Measurements from ENCODE around the gene NALCN. TPM values are rescaled to one million over a fixed set of nuclear protein-coding genes. Genes with fewer than 3 reads are reported as not detected.

NALCN gene
- total and polyA plus RNA-seq, 12 donors, result 1.4 to 8.3 (median 3.1) TPM

GRCh38 chr13:101205408-101205807 is 210.9 kb downstream of the NALCN start:
- H3K9me3 ChIP-seq (replicated peaks in 1 of 3), result no peaks in the 10 kb centered on the region
- intact Hi-C loops (cut with DNase I), result no loop called here
- H3K27ac ChIP-seq, result no peak overlapping the region
- no peaks in the 10 kb centered on the region for H3K36me3 ChIP-seq (replicated peaks in 1 of 2)
- WGBS, 4 donors, result 68 to 81% (median 76%) methylated on average over 2 of the region's 2 CpGs
- no peak for DNase-seq
- TF ChIP-seq POLR2A (IDR thresholded peaks at IDR 0.05), result no peak
- TF ChIP-seq, protein P1, sequence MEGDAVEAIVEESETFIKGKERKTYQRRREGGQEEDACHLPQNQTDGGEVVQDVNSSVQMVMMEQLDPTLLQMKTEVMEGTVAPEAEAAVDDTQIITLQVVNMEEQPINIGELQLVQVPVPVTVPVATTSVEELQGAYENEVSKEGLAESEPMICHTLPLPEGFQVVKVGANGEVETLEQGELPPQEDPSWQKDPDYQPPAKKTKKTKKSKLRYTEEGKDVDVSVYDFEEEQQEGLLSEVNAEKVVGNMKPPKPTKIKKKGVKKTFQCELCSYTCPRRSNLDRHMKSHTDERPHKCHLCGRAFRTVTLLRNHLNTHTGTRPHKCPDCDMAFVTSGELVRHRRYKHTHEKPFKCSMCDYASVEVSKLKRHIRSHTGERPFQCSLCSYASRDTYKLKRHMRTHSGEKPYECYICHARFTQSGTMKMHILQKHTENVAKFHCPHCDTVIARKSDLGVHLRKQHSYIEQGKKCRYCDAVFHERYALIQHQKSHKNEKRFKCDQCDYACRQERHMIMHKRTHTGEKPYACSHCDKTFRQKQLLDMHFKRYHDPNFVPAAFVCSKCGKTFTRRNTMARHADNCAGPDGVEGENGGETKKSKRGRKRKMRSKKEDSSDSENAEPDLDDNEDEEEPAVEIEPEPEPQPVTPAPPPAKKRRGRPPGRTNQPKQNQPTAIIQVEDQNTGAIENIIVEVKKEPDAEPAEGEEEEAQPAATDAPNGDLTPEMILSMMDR (IDR thresholded peaks at IDR 0.05), result no peak
- no peak overlapping the region for H3K4me3 ChIP-seq
- H3K27me3 ChIP-seq, result no peaks in the 10 kb centered on the region
- no peaks in the 10 kb centered on the region for H3K4me1 ChIP-seq (replicated peaks in 1 of 2)

DNA sequence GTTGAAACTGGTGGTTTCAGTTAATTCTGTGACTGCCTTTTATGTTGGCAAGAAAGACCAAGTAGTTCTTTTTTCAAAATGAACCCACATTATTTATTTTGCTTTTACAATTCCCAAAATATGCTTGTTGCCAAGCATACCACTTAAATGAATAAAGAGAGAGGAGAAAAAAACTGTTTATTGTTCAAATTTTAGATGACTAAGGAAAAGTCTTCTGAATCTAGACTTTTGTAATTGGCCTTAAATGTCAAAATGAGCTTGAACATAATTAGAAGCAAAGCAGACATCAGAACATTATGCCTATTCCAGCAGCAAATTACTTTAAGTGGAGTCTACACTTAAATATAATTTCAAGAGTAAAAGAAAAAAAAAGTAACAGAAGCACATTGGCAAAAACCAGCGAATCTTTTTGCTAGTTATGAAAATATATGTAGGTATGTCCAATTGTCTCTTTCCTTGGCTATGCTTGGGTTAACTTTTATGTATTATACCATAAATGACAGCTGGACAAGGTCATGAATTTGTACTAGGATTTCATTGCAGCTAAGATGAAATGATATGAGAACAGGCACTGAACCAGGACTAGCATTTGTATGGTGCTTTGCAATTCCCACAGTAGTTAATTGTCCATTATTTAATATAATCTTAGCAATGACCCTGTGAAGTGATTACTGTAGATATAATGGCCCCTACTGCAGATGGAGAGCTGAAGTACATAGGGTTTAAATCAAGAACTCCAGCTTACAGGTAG is 211.9 kb downstream of the NALCN start:
- no peak for DNase-seq
- H3K27me3 ChIP-seq, result no peaks in the 10 kb centered on the region
- no peaks in the 10 kb centered on the region for H3K4me1 ChIP-seq (replicated peaks in 1 of 2)
- TF ChIP-seq POLR2A (IDR thresholded peaks at IDR 0.05), result no peak
- TF ChIP-seq, protein P1 (IDR thresholded peaks at IDR 0.05), result no peak
- no peaks in the 10 kb centered on the region for H3K36me3 ChIP-seq (replicated peaks in 1 of 2)
- H3K9me3 ChIP-seq (replicated peaks in 1 of 3), result no peaks in the 10 kb centered on the region
- WGBS, 4 donors, result 36 to 83% (median 67%) methylated on average over 1 of the region's 1 CpG
- intact Hi-C loops (cut with DNase I), result no loop called here
- no peak overlapping the region for H3K27ac ChIP-seq
- H3K4me3 ChIP-seq, result no peak overlapping the region

DNA sequence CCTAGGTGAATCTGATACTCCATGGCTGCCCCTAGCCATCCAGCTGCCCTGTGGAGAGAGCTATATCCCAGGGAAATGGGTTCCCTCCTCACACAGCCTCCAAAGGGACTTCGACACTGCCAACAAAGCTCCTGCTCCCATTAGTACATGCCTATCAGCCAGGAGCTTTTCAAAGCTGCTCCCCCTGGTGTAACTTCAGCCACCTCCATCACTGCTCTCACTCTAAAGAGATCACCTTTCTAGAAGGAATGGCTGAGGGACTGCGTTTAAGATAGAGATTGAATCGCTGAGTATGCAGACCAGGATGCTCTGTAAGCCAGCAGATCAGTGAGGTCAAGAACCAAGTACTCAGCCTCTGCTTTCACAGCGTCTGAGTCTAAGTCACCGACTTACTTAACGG is 213.7 kb downstream of the NALCN start:
- intact Hi-C loops (cut with DNase I), result no loop called here
- TF ChIP-seq, protein P1 (IDR thresholded peaks at IDR 0.05), result no peak
- no peak for TF ChIP-seq POLR2A (IDR thresholded peaks at IDR 0.05)
- H3K4me3 ChIP-seq, result no peak overlapping the region
- no peak for DNase-seq
- no peaks in the 10 kb centered on the region for H3K9me3 ChIP-seq (replicated peaks in 1 of 3)
- no peak overlapping the region for H3K27ac ChIP-seq
- WGBS, 4 donors, result 42 to 70% (median 58%) methylated on average over 6 of the region's 6 CpGs
- no peaks in the 10 kb centered on the region for H3K27me3 ChIP-seq
- H3K4me1 ChIP-seq (replicated peaks in 1 of 2), result no peaks in the 10 kb centered on the region
- H3K36me3 ChIP-seq (replicated peaks in 1 of 2), result no peaks in the 10 kb centered on the region

- Histone ChIP-seq H3K27me3 (no peaks in the 10 kb centered on the region), H3K27ac (no peak overlapping the region), H3K4me3 (no peak overlapping the region), H3K9me3 (replicated peaks in 1 of 3) (no peaks in the 10 kb centered on the region), H3K36me3 (replicated peaks in 1 of 2) (no peaks in the 10 kb centered on the region), H3K4me1 (replicated peaks in 1 of 2) (no peaks in the 10 kb centered on the region)
- WGBS, 4 donors, result 53 to 73% (median 65%) methylated on average over 3 of the region's 3 CpGs
- DNase-seq, result no peak
- intact Hi-C loops (cut with DNase I), result no loop called here
- TF ChIP-seq, protein P1 (IDR thresholded peaks at IDR 0.05), result no peak
- no peak for TF ChIP-seq POLR2A (IDR thresholded peaks at IDR 0.05)
Observed at GRCh38 chr13:101190976-101191375, 225.3 kb downstream of the NALCN start.

All from adrenal gland (tissue), 12 donors.